Mesendoderm (in vitro differentiated cells): ENCODE results near the gene OSBPL1A.

Experiments
- DNase-seq: peaks from one replicate; pipeline ENCODE4 v3.0.0; 2013
- H2AK5ac ChIP-seq: 2 replicates; pipeline ENCODE4 v1.6.1; 2013; ENCODE audit warnings: low read length, inconsistent platforms
- H2BK120ac ChIP-seq: 2 replicates; pipeline ENCODE4 v1.6.1; 2013; ENCODE audit warnings: low read depth, mild to moderate bottlenecking, low read length, moderate library complexity, mixed read lengths
- H2BK15ac ChIP-seq: replicated peaks from 2 replicates; pipeline ENCODE4 v1.6.1; 2013; ENCODE audit warnings: low read depth, mild to moderate bottlenecking, moderate library complexity
- H2BK5ac ChIP-seq: 2 replicates; pipeline ENCODE4 v1.6.1; 2013; ENCODE audit warnings: low read length, inconsistent platforms
- H3K18ac ChIP-seq: 2 replicates; pipeline ENCODE4 v1.6.1; 2013; ENCODE audit warnings: mild to moderate bottlenecking, low read length, mixed read lengths
- H3K23ac ChIP-seq: one replicate; pipeline ENCODE4 v1.6.1; 2013; ENCODE audit warnings: low read length
- H3K27ac ChIP-seq: 2 replicates; pipeline ENCODE4 v1.5.1; 2013; ENCODE audit warnings: low read depth, mild to moderate bottlenecking, inconsistent platforms, low read length, moderate library complexity
- H3K27me3 ChIP-seq: 2 replicates; pipeline ENCODE4 v1.6.1; 2013; ENCODE audit warnings: low read length, control low read depth, mild to moderate bottlenecking, inconsistent platforms; ENCODE audit not compliant: insufficient read depth, poor library complexity
- H3K36me3 ChIP-seq: 2 replicates; pipeline ENCODE4 v1.6.1; 2013; ENCODE audit warnings: low read length, inconsistent platforms; ENCODE audit not compliant: control insufficient read depth, insufficient read depth
- H3K4ac ChIP-seq: one replicate; pipeline ENCODE4 v1.6.1; 2013; ENCODE audit warnings: low read depth, mild to moderate bottlenecking, low read length, moderate library complexity
- H3K4me1 ChIP-seq: 2 replicates; pipeline ENCODE4 v1.6.1; 2013; ENCODE audit warnings: low read depth, low read length, inconsistent platforms; ENCODE audit not compliant: control insufficient read depth
- H3K4me2 ChIP-seq: 2 replicates; pipeline ENCODE4 v1.6.1; 2013; ENCODE audit warnings: low read length
- H3K4me3 ChIP-seq: 2 replicates; pipeline ENCODE4 v1.5.1; 2013; ENCODE audit warnings: mild to moderate bottlenecking, low read length
- H3K56ac ChIP-seq: one replicate; pipeline ENCODE4 v1.6.1; 2013; ENCODE audit warnings: low read length
- H3K79me1 ChIP-seq: 2 replicates; pipeline ENCODE4 v1.6.1; 2013; ENCODE audit warnings: low read length, inconsistent platforms
- H3K79me2 ChIP-seq: 2 replicates; pipeline ENCODE4 v1.6.1; 2013; ENCODE audit warnings: mild to moderate bottlenecking, low read length; ENCODE audit not compliant: control insufficient read depth, insufficient read depth
- H3K9ac ChIP-seq: 2 replicates; pipeline ENCODE4 v1.6.1; 2013; ENCODE audit warnings: low read length, inconsistent platforms
- H4K5ac ChIP-seq: one replicate; pipeline ENCODE4 v1.6.1; 2013; ENCODE audit warnings: low read length
- H4K8ac ChIP-seq: one replicate; pipeline ENCODE4 v1.6.1; 2013; ENCODE audit warnings: low read depth, mild to moderate bottlenecking, control low read depth, low read length, moderate library complexity
- WGBS: extraction: QIAGEN DNeasy Blood & Tissue Kit; methylation state at CpG from one replicate; pipeline ENCODE4 v1.1.7; 2013; ENCODE audit warnings: low lambda C conversion rate, missing lambda C conversion rate; ENCODE audit not compliant: insufficient coverage; ENCODE audit errors: extremely low coverage; 5-methylcytosine and 5-hydroxymethylcytosine counted together

OSBPL1A gene

GRCh38 chr18:24170360-24170759, 227.3 kb downstream of the OSBPL1A start:
- H3K79me1 ChIP-seq: no peaks in the 10 kb centered on the region
- H3K4me2 ChIP-seq: no peak overlapping the region
- H3K4ac ChIP-seq: no peak overlapping the region
- no peak for DNase-seq
- no peak overlapping the region for H3K27ac ChIP-seq
- H3K9ac ChIP-seq: no peak overlapping the region
- H2AK5ac ChIP-seq: no peak overlapping the region
- no peak overlapping the region for H4K5ac ChIP-seq
- no peak overlapping the region for H4K8ac ChIP-seq
- no CpG with 5 or more reads among the region's 8 CpGs for WGBS
- no peaks in the 10 kb centered on the region for H3K4me1 ChIP-seq
- no peak overlapping the region for H2BK5ac ChIP-seq
- no peaks in the 10 kb centered on the region for H3K36me3 ChIP-seq
- no peak overlapping the region for H2BK120ac ChIP-seq
- no peak overlapping the region for H3K56ac ChIP-seq
- H3K79me2 ChIP-seq: no peaks in the 10 kb centered on the region
- H3K18ac ChIP-seq: no peak overlapping the region
- H2BK15ac ChIP-seq: no peak overlapping the region
- no peak overlapping the region for H3K23ac ChIP-seq
- no peak overlapping the region for H3K4me3 ChIP-seq
- no peaks in the 10 kb centered on the region for H3K27me3 ChIP-seq

DNA sequence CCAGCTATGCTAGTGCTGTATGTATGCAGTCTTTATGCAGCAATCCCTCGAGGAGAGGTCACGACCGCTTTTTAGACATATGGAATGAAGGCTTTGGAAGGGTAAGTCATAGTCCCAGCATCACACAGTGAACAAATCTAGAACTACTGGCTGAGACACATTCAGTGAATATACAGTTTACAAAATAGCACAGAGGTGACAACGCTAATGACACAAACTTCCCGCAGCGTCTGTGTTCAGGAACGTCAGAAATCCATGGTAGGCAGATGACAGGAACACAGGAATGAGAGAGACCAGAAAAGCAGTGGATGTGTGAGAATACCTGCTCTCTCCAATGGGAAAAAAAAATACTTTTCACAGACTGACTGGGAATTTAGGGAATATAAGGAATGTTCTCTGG, 229.1 kb downstream of the OSBPL1A start:
- WGBS: no CpG with 5 or more reads among the region's 7 CpGs
- H3K79me2 ChIP-seq: no peaks in the 10 kb centered on the region
- no peak overlapping the region for H2BK120ac ChIP-seq
- H3K4me3 ChIP-seq: no peak overlapping the region
- DNase-seq: peak; percentile 79
- no peak overlapping the region for H4K5ac ChIP-seq
- H3K9ac ChIP-seq: no peak overlapping the region
- H2BK5ac ChIP-seq: no peak overlapping the region
- no peaks in the 10 kb centered on the region for H3K79me1 ChIP-seq
- H3K18ac ChIP-seq: no peak overlapping the region
- no peaks in the 10 kb centered on the region for H3K4me1 ChIP-seq
- no peak overlapping the region for H4K8ac ChIP-seq
- H3K36me3 ChIP-seq: no peaks in the 10 kb centered on the region
- H3K27ac ChIP-seq: no peak overlapping the region
- no peak overlapping the region for H2BK15ac ChIP-seq
- H3K4ac ChIP-seq: no peak overlapping the region
- no peak overlapping the region for H3K23ac ChIP-seq
- no peak overlapping the region for H2AK5ac ChIP-seq
- H3K4me2 ChIP-seq: no peak overlapping the region
- no peaks in the 10 kb centered on the region for H3K27me3 ChIP-seq
- no peak overlapping the region for H3K56ac ChIP-seq

- Histone ChIP-seq H4K5ac (no peak overlapping the region), H3K36me3 (peaks cover 2% of the 10 kb centered on the region), H3K27me3 (no peaks in the 10 kb centered on the region), H2BK15ac (no peak overlapping the region), H2BK120ac (no peak overlapping the region), H3K56ac (no peak overlapping the region), H3K4ac (no peak overlapping the region), H3K79me1 (no peaks in the 10 kb centered on the region), H3K23ac (no peak overlapping the region), H3K18ac (no peak overlapping the region), H3K9ac (no peak overlapping the region), H3K79me2 (no peaks in the 10 kb centered on the region), H4K8ac (no peak overlapping the region), H3K4me3 (no peak overlapping the region), H2BK5ac (no peak overlapping the region), H3K27ac (no peak overlapping the region), H2AK5ac (no peak overlapping the region), H3K4me2 (no peak overlapping the region), H3K4me1 (no peaks in the 10 kb centered on the region)
- no peak for DNase-seq
- WGBS: no CpG with 5 or more reads among the region's 2 CpGs
Observed at GRCh38 chr18:24161304-24161703, 236.3 kb downstream of the OSBPL1A start.

GRCh38 chr18:24160086-24160485, 237.5 kb downstream of the OSBPL1A start:
- no CpG with 5 or more reads among the region's 5 CpGs for WGBS
- H3K4me3 ChIP-seq: no peak overlapping the region
- no peak overlapping the region for H4K5ac ChIP-seq

DNA sequence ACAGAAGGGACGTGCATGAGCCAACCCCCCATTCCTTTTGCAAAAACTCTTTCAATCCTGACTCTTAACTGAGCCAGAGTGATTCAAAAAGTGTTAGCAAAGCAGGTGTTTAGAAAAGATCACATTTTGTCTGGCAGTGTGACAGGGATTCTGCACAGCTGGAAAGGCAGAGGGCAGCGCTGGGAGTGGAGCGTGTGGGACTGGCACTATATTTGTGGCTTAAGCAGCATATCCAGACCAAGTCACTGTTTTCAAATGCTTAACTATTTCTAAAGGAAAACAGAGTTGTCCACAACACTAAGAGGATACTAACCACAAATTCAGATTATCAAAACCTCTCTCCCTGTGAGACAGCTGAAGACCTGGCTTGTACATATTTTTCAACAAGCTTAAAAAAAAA, 239.8 kb downstream of the OSBPL1A start:
- Histone ChIP-seq H3K27me3 (no peaks in the 10 kb centered on the region), H2BK120ac (no peak overlapping the region), H2BK5ac (no peak overlapping the region), H4K5ac (no peak overlapping the region), H3K79me1 (no peaks in the 10 kb centered on the region), H4K8ac (no peak overlapping the region), H3K36me3 (peaks cover 2% of the 10 kb centered on the region), H3K9ac (no peak overlapping the region), H3K27ac (no peak overlapping the region), H3K23ac (no peak overlapping the region), H2AK5ac (no peak overlapping the region), H3K79me2 (no peaks in the 10 kb centered on the region), H3K4ac (no peak overlapping the region), H3K4me2 (no peak overlapping the region), H2BK15ac (no peak overlapping the region), H3K56ac (no peak overlapping the region), H3K18ac (no peak overlapping the region), H3K4me3 (no peak overlapping the region), H3K4me1 (no peaks in the 10 kb centered on the region)
- no CpG with 5 or more reads among the region's 3 CpGs for WGBS
- DNase-seq: no peak

More at GRCh38 chr18:24160086-24160485, 237.5 kb downstream of the OSBPL1A start:
- Histone ChIP-seq H3K36me3 (peaks cover 2% of the 10 kb centered on the region), H3K79me2 (no peaks in the 10 kb centered on the region), H3K4me2 (no peak overlapping the region), H3K56ac (no peak overlapping the region), H3K27ac (no peak overlapping the region), H3K23ac (no peak overlapping the region), H3K4me1 (no peaks in the 10 kb centered on the region), H2BK15ac (no peak overlapping the region), H4K8ac (no peak overlapping the region), H3K27me3 (no peaks in the 10 kb centered on the region), H2BK120ac (no peak overlapping the region), H3K4ac (no peak overlapping the region), H3K18ac (no peak overlapping the region), H2BK5ac (no peak overlapping the region), H2AK5ac (no peak overlapping the region), H3K9ac (no peak overlapping the region), H3K79me1 (no peaks in the 10 kb centered on the region)
- DNase-seq: no peak

GRCh38 chr18:24153397-24153796, 244.2 kb downstream of the OSBPL1A start:
- Histone ChIP-seq H3K9ac (no peak overlapping the region), H3K18ac (no peak overlapping the region), H4K5ac (no peak overlapping the region), H3K79me2 (no peaks in the 10 kb centered on the region), H3K23ac (no peak overlapping the region), H4K8ac (no peak overlapping the region), H3K36me3 (no peaks in the 10 kb centered on the region), H3K4me2 (no peak overlapping the region), H3K27ac (no peak overlapping the region), H2AK5ac (no peak overlapping the region), H3K79me1 (no peaks in the 10 kb centered on the region), H3K4me3 (no peak overlapping the region), H2BK120ac (no peak overlapping the region), H3K27me3 (no peaks in the 10 kb centered on the region), H3K56ac (no peak overlapping the region), H2BK15ac (no peak overlapping the region), H3K4me1 (no peaks in the 10 kb centered on the region), H3K4ac (no peak overlapping the region), H2BK5ac (no peak overlapping the region)
- no peak for DNase-seq
- WGBS: no CpG with 5 or more reads among the region's 3 CpGs
